Common myeloid progenitor, CD34-positive (primary cell): ENCODE results near the gene PRDM11.

Experiments
- CTCF ChIA-PET: fragments of 350-600 bp; sonication (Branson Sonifier 250); formaldehyde crosslinking; loops from one replicate; lab custom pipeline; 2021; ENCODE audit warnings: antibody characterized with exemption; lab: Charles Lee
- POLR2A ChIA-PET: fragments of 350-600 bp; sonication (Branson Sonifier 250); formaldehyde crosslinking; loops from one replicate; lab custom pipeline; 2021; ENCODE audit warnings: antibody characterized with exemption; lab: Charles Lee
- DNase-seq, 3 donors: peaks; one replicate each; pipeline versions ENCODE4 v3.0.0 to v3.0.0-alpha.2; 2013
- H3K27ac ChIP-seq, 2 experiments: 1 replicate in 1 of 2; 2 replicates in 1 of 2; pipeline ENCODE4 v1.7.0; 2013; ENCODE audit warnings: inconsistent platforms in 2 of 2, low read length in 2 of 2, mild to moderate bottlenecking in 2 of 2, low read depth in 1 of 2, moderate library complexity in 1 of 2; ENCODE audit not compliant: severe bottlenecking in 2 of 2, insufficient read depth in 1 of 2, poor library complexity in 1 of 2
- H3K27me3 ChIP-seq, 5 experiments: replicated peaks in 2 of 5; 1 replicate in 3 of 5; 2 replicates in 2 of 5; pipeline versions ENCODE4 v1.6.1 to v1.7.0; 2013; ENCODE audit warnings: low read length in 4 of 5, mild to moderate bottlenecking in 2 of 5, moderate library complexity in 2 of 5, inconsistent platforms in 1 of 5; ENCODE audit not compliant: insufficient read depth in 5 of 5, control insufficient read depth in 4 of 5
- H3K36me3 ChIP-seq, 4 experiments: 1 replicate in 2 of 4; 2 replicates in 2 of 4; pipeline versions ENCODE4 v1.6.1 to v1.7.0; 2013; ENCODE audit warnings: low read length in 3 of 4, control low read depth in 1 of 4, mild to moderate bottlenecking in 1 of 4; ENCODE audit not compliant: control insufficient read depth in 4 of 4, insufficient read depth in 4 of 4
- H3K4me1 ChIP-seq, 4 experiments: 1 replicate in 3 of 4; 2 replicates in 1 of 4; pipeline versions ENCODE4 v1.6.1 to v1.7.1; 2013; ENCODE audit warnings: low read length in 3 of 4, mild to moderate bottlenecking in 3 of 4, control low read depth in 1 of 4, inconsistent platforms in 1 of 4, moderate library complexity in 1 of 4; ENCODE audit not compliant: control insufficient read depth in 4 of 4, insufficient read depth in 4 of 4; ENCODE audit errors: control extremely low read depth in 1 of 4
- H3K4me3 ChIP-seq, 7 experiments: 1 replicate in 4 of 7; 2 replicates in 3 of 7; pipeline versions ENCODE4 v1.5.1 to v1.7.0; 2013; ENCODE audit warnings: mild to moderate bottlenecking in 7 of 7, low read length in 6 of 7, moderate library complexity in 6 of 7, inconsistent platforms in 2 of 7, low read depth in 2 of 7, control low read depth in 1 of 7; ENCODE audit not compliant: insufficient read depth in 4 of 7, control insufficient read depth in 1 of 7; ENCODE audit errors: extremely low read depth in 1 of 7
- H3K9me3 ChIP-seq, 5 experiments: 1 replicate in 4 of 5; 2 replicates in 1 of 5; pipeline versions ENCODE4 v1.6.1 to v1.7.1; 2013; ENCODE audit warnings: low read length in 4 of 5, mild to moderate bottlenecking in 2 of 5, inconsistent platforms in 1 of 5, low read depth in 1 of 5, moderate library complexity in 1 of 5; ENCODE audit not compliant: control insufficient read depth in 4 of 5, insufficient read depth in 2 of 5; ENCODE audit errors: control extremely low read depth in 1 of 5
- WGBS: methylation state at CpG from one replicate; pipeline ENCODE4 v1.1.5; 2013; ENCODE audit not compliant: insufficient coverage; 5-methylcytosine and 5-hydroxymethylcytosine counted together

PRDM11 gene

GRCh38 chr11:45104006-45104789, 42.2 kb upstream of the PRDM11 start:
- Histone ChIP-seq H3K27ac (no peak overlapping the region), H3K4me1 (peaks cover 0 to 18% (median 9%) of the 10 kb centered on the region in 4 experiments), H3K4me3 (no peak overlapping the region), H3K9me3 (no peaks in the 10 kb centered on the region), H3K27me3 (peaks cover 0 to 3% (median 0%) of the 10 kb centered on the region in 5 experiments), H3K36me3 (no peaks in the 10 kb centered on the region)
- POLR2A ChIA-PET = interaction anchor here (2.6 kb wide), 1 partner anchor 168 kb away, joined by 7 read pairs; no protein-coding TSS in a partner anchor
- WGBS = 93% methylated on average over 6 of the region's 6 CpGs
- DNase-seq = no peak
- CTCF ChIA-PET = interaction anchor here (0.5 to 29.2 kb wide), 50 partner anchors 7 to 667 kb away, joined by 3 to 1197 read pairs (median 4); partner anchors contain the start of gene SYT13

GRCh38 chr11:45104790-45105084, 41.7 kb upstream of the PRDM11 start:
- WGBS = 95% methylated on average over 3 of the region's 4 CpGs
- Histone ChIP-seq H3K36me3 (no peaks in the 10 kb centered on the region), H3K27ac (no peak overlapping the region), H3K4me1 (peaks cover 0 to 18% (median 9%) of the 10 kb centered on the region in 4 experiments), H3K27me3 (peaks cover 0 to 3% (median 0%) of the 10 kb centered on the region in 5 experiments), H3K4me3 (no peak overlapping the region), H3K9me3 (no peaks in the 10 kb centered on the region)
- ChIA-PET CTCF (interaction anchor here (0.7 to 29.2 kb wide), 37 partner anchors 8 to 667 kb away, joined by 3 to 1197 read pairs (median 5); partner anchors contain the start of gene SYT13), POLR2A (interaction anchor here (2.6 kb wide), 1 partner anchor 168 kb away, joined by 7 read pairs; no protein-coding TSS in a partner anchor)
- DNase-seq = no peak

GRCh38 chr11:45105233-45105983, 41.0 kb upstream of the PRDM11 start:
- Histone ChIP-seq H3K9me3 (no peaks in the 10 kb centered on the region), H3K27ac (no peak overlapping the region), H3K36me3 (no peaks in the 10 kb centered on the region), H3K27me3 (peaks cover 0 to 3% (median 0%) of the 10 kb centered on the region in 5 experiments), H3K4me3 (no peak overlapping the region), H3K4me1 (peaks cover 0 to 18% (median 9%) of the 10 kb centered on the region in 4 experiments)
- ChIA-PET CTCF (interaction anchor here (0.6 to 29.2 kb wide), 35 partner anchors 8 to 676 kb away, joined by 3 to 1197 read pairs (median 5); partner anchors contain the start of gene SYT13), POLR2A (interaction anchor here (1.2 to 2.6 kb wide), 2 partner anchors 169 kb away, joined by 4 to 7 read pairs; no protein-coding TSS in a partner anchor)
- peak; percentile 67 to 78 (median 78) for DNase-seq
- 28% methylated on average over 6 of the region's 7 CpGs for WGBS

GRCh38 chr11:45105984-45106375, 40.5 kb upstream of the PRDM11 start:
- H3K4me3 ChIP-seq = no peak overlapping the region
- no peak overlapping the region for H3K27ac ChIP-seq
- H3K27me3 ChIP-seq = peaks cover 0 to 3% (median 0%) of the 10 kb centered on the region in 5 experiments
- ChIA-PET CTCF (interaction anchor here (0.6 to 29.2 kb wide), 19 partner anchors 9 to 675 kb away, joined by 3 to 1197 read pairs (median 9); partner anchors contain the start of gene SYT13), POLR2A (interaction anchor here (1.2 kb wide), 1 partner anchor 169 kb away, joined by 4 read pairs; no protein-coding TSS in a partner anchor)
- no peaks in the 10 kb centered on the region for H3K36me3 ChIP-seq
- no peaks in the 10 kb centered on the region for H3K9me3 ChIP-seq
- peaks cover 0 to 18% (median 9%) of the 10 kb centered on the region in 4 experiments for H3K4me1 ChIP-seq
- no peak for DNase-seq
- WGBS = 74% methylated on average over 7 of the region's 8 CpGs

- no peak overlapping the region for H3K27ac ChIP-seq
- H3K9me3 ChIP-seq = no peaks in the 10 kb centered on the region
- 87% methylated on average over 9 of the region's 9 CpGs for WGBS
- no peaks in the 10 kb centered on the region for H3K36me3 ChIP-seq
- CTCF ChIA-PET = interaction anchor here (0.9 to 29.2 kb wide), 14 partner anchors 8 to 232 kb away, joined by 3 to 1197 read pairs (median 11); partner anchors contain the start of gene SYT13
- no peak for DNase-seq
- no peak overlapping the region for H3K4me3 ChIP-seq
- peaks cover 0 to 3% (median 0%) of the 10 kb centered on the region in 5 experiments for H3K27me3 ChIP-seq
- POLR2A ChIA-PET = interaction anchor here (1.2 kb wide), 1 partner anchor 170 kb away, joined by 4 read pairs; no protein-coding TSS in a partner anchor
- H3K4me1 ChIP-seq = peaks cover 0 to 18% (median 9%) of the 10 kb centered on the region in 4 experiments
These were observed 40.0 kb upstream of the PRDM11 start for GRCh38 chr11:45106440-45106839.

- Histone ChIP-seq H3K4me3 (no peak overlapping the region), H3K27me3 (peaks cover 0 to 3% (median 0%) of the 10 kb centered on the region in 5 experiments), H3K36me3 (no peaks in the 10 kb centered on the region), H3K4me1 (peaks cover 0 to 17% (median 9%) of the 10 kb centered on the region in 4 experiments), H3K9me3 (no peaks in the 10 kb centered on the region), H3K27ac (no peak overlapping the region)
- WGBS = 85% methylated on average over 5 of the region's 5 CpGs
- POLR2A ChIA-PET = no interaction called here
- CTCF ChIA-PET = interaction anchor here (0.9 to 29.2 kb wide), 9 partner anchors 9 to 226 kb away, joined by 3 to 1197 read pairs (median 23); partner anchors contain the start of gene SYT13
- no peak for DNase-seq
These were observed 39.4 kb upstream of the PRDM11 start for GRCh38 chr11:45107029-45107428.
